Measurements from ENCODE around the gene NR3C2.

- TF ChIP-seq CTCF (IDR thresholded peaks at IDR 0.05; ENCODE audit: poor library complexity, severe bottlenecking) (no peak), TAF1 (IDR thresholded peaks at IDR 0.05; ENCODE audit: low read depth) (no peak), POLR2AphosphoS5 (IDR thresholded peaks at IDR 0.05) (no peak), EZH2 (IDR thresholded peaks at IDR 0.05; ENCODE audit: borderline replicate concordance, insufficient read depth, low read length, poor library complexity, severe bottlenecking) (no peak), MXI1 (conservative IDR thresholded peaks at IDR 0.05; ENCODE audit: poor library complexity, severe bottlenecking) (no peak)
Measured at GRCh38 chr4:148345509-148345908, 96.7 kb downstream of the NR3C2 start.

Data from neural cell (in vitro differentiated cells).